IMR-90 (cell line): ENCODE data around the gene FGF3. TPM values are rescaled to one million over a fixed set of nuclear protein-coding genes. Genes with fewer than 3 reads are reported as not detected.

ENCODE experiments used
- ATAC-seq: fragments of 200-7000 bp; cut with Tn5 transposase; 2 replicates; pipeline ENCODE4 v1.9.1; 2020; ENCODE audit warnings: low read depth, mild to moderate bottlenecking, moderate library complexity
- BruUV-seq: library from RNA; stranded (reverse); fragments of 400-500 nt; replicated peaks from 2 replicates; lab custom pipeline; 2021; lab: Mats Ljungman, UMichigan
- CTCF ChIA-PET: fragments of 300-600 bp; formaldehyde crosslinking; extraction: SDS; loops from one replicate; lab custom pipeline; 2021; ENCODE audit warnings: antibody characterized with exemption; lab: Yijun Ruan, JAX
- POLR2A ChIA-PET: fragments of 300-600 bp; sonication (Branson Sonifier 250); formaldehyde crosslinking; loops from one replicate; lab custom pipeline; 2022; ENCODE audit warnings: antibody characterized with exemption; ENCODE audit not compliant: unreplicated experiment; lab: Charles Lee
- DNase-seq: peaks from one replicate; pipeline ENCODE4 v3.0.0; 2013
- H2AFZ ChIP-seq: replicated peaks from 2 replicates; pipeline ENCODE3; 2013; ENCODE audit warnings: low read length, mild to moderate bottlenecking; ENCODE audit not compliant: poor library complexity
- H2AK5ac ChIP-seq: 2 replicates; pipeline ENCODE4 v1.6.1; 2013; ENCODE audit warnings: low read depth, low read length, inconsistent platforms
- H2AK9ac ChIP-seq: replicated peaks from 2 replicates; pipeline ENCODE3; 2013; ENCODE audit warnings: mild to moderate bottlenecking, low read depth, low read length, moderate library complexity; ENCODE audit not compliant: poor library complexity
- H2BK120ac ChIP-seq: 2 replicates; pipeline ENCODE4 v1.6.1; 2013; ENCODE audit warnings: low read depth, low read length, inconsistent platforms
- H2BK15ac ChIP-seq: 3 replicates; pipeline ENCODE4 v1.6.1; 2013; ENCODE audit warnings: low read depth, low read length, inconsistent platforms
- H2BK20ac ChIP-seq: 2 replicates; pipeline ENCODE4 v1.6.1; 2013; ENCODE audit warnings: low read depth, mild to moderate bottlenecking, inconsistent platforms, low read length, moderate library complexity
- H2BK5ac ChIP-seq: 2 replicates; pipeline ENCODE4 v1.6.1; 2013; ENCODE audit warnings: mild to moderate bottlenecking, low read depth, low read length, inconsistent platforms; ENCODE audit not compliant: poor library complexity, severe bottlenecking
- H3K14ac ChIP-seq: replicated peaks from 2 replicates; pipeline ENCODE4 v1.6.1; 2013; ENCODE audit warnings: low read depth, low read length, inconsistent platforms
- H3K18ac ChIP-seq: 2 replicates; pipeline ENCODE4 v1.6.1; 2013; ENCODE audit warnings: low read depth, low read length, control low read depth
- H3K23ac ChIP-seq: 2 replicates; pipeline ENCODE4 v1.6.1; 2013; ENCODE audit warnings: low read depth, low read length, inconsistent platforms
- H3K27ac ChIP-seq: 2 replicates; pipeline ENCODE4 v1.5.1; 2013; ENCODE audit warnings: mild to moderate bottlenecking, control low read depth, low read length; ENCODE audit not compliant: insufficient read depth
- H3K27me3 ChIP-seq: 2 replicates; pipeline ENCODE4 v1.6.1; 2013; ENCODE audit warnings: low read length; ENCODE audit not compliant: control insufficient read depth, insufficient read depth
- H3K36me3 ChIP-seq: 2 replicates; pipeline ENCODE4 v1.6.1; 2013; ENCODE audit warnings: low read length, mixed read lengths; ENCODE audit not compliant: control insufficient read depth, insufficient read depth
- H3K4ac ChIP-seq: 2 replicates; pipeline ENCODE4 v1.6.1; 2013; ENCODE audit warnings: low read depth, low read length, inconsistent platforms
- H3K4me1 ChIP-seq: 2 replicates; pipeline ENCODE4 v1.6.1; 2013; ENCODE audit warnings: low read length, mixed read lengths; ENCODE audit not compliant: control insufficient read depth, insufficient read depth
- H3K4me2 ChIP-seq: 2 replicates; pipeline ENCODE4 v1.6.1; 2013; ENCODE audit warnings: low read depth, mild to moderate bottlenecking, control low read depth, low read length, moderate library complexity
- H3K4me3 ChIP-seq: 2 replicates; pipeline ENCODE4 v1.5.1; 2013; ENCODE audit warnings: low read depth, mild to moderate bottlenecking, control low read depth, low read length, moderate library complexity; ENCODE audit not compliant: insufficient read depth
- H3K56ac ChIP-seq: 2 replicates; pipeline ENCODE4 v1.6.1; 2013; ENCODE audit warnings: low read length, inconsistent platforms; ENCODE audit not compliant: insufficient read depth; ENCODE audit errors: extremely low read depth
- H3K79me1 ChIP-seq, 2 experiments: 2 replicates each; pipeline ENCODE4 v1.6.1; 2013; ENCODE audit warnings: low read length in 2 of 2, inconsistent platforms in 1 of 2, low read depth in 1 of 2
- H3K9ac ChIP-seq: 2 replicates; pipeline ENCODE4 v1.6.1; 2013; ENCODE audit warnings: low read depth, low read length, control low read depth
- H3K9me1 ChIP-seq: 2 replicates; pipeline ENCODE4 v1.6.1; 2013; ENCODE audit warnings: low read length, inconsistent platforms; ENCODE audit not compliant: insufficient read depth
- H3K9me3 ChIP-seq: 2 replicates; pipeline ENCODE4 v1.6.1; 2013; ENCODE audit warnings: low read length; ENCODE audit not compliant: control insufficient read depth, insufficient read depth
- H4K20me1 ChIP-seq: 2 replicates; pipeline ENCODE4 v1.6.1; 2013; ENCODE audit warnings: low read length, inconsistent platforms; ENCODE audit not compliant: insufficient read depth
- H4K5ac ChIP-seq: 2 replicates; pipeline ENCODE4 v1.6.1; 2013; ENCODE audit warnings: mild to moderate bottlenecking, low read depth, low read length, control low read depth
- H4K8ac ChIP-seq, 2 experiments: 2 replicates each; pipeline ENCODE4 v1.6.1; 2013; ENCODE audit warnings: low read depth in 2 of 2, low read length in 2 of 2, control low read depth in 1 of 2, inconsistent platforms in 1 of 2
- H4K91ac ChIP-seq: 2 replicates; pipeline ENCODE4 v1.6.1; 2013; ENCODE audit warnings: low read depth, low read length, inconsistent platforms; ENCODE audit not compliant: insufficient read depth
- CEBPB ChIP-seq: IDR thresholded peaks from 2 replicates; pipeline ENCODE4 v1.6.1; 2012; ENCODE audit warnings: low read depth, low read length, improper control_type of control experiment
- CHD1 ChIP-seq: IDR thresholded peaks from 2 replicates; pipeline ENCODE4 v1.6.1; 2012; ENCODE audit warnings: low read depth, low read length, improper control_type of control experiment
- ELK1 ChIP-seq: fragments of 150-350 bp; IDR thresholded peaks from 2 replicates; pipeline ENCODE4 v1.6.1; 2016; ENCODE audit warnings: low read depth, mild to moderate bottlenecking, low read length, moderate library complexity, borderline replicate concordance
- MAZ ChIP-seq: IDR thresholded peaks from 2 replicates; pipeline ENCODE4 v1.6.1; 2012; ENCODE audit warnings: low read depth, mild to moderate bottlenecking, low read length, improper control_type of control experiment, moderate library complexity, borderline replicate concordance
- MXI1 ChIP-seq: IDR thresholded peaks from 2 replicates; pipeline ENCODE4 v1.6.1; 2012; ENCODE audit warnings: low read depth, mild to moderate bottlenecking, low read length, moderate library complexity, borderline replicate concordance
- NFE2L2 ChIP-seq: fragments of 150-350 bp; IDR thresholded peaks from 2 replicates; pipeline ENCODE4 v1.6.1; 2016; ENCODE audit warnings: low read depth, mild to moderate bottlenecking, low read length
- POLR2A ChIP-seq: IDR thresholded peaks from 2 replicates; pipeline ENCODE4 v1.6.1; 2012; ENCODE audit warnings: mild to moderate bottlenecking, low read depth, low read length
- RAD21 ChIP-seq: IDR thresholded peaks from 2 replicates; pipeline ENCODE4 v1.6.1; 2012; ENCODE audit warnings: low read length, improper control_type of control experiment
- RCOR1 ChIP-seq: IDR thresholded peaks from 2 replicates; pipeline ENCODE4 v1.6.1; 2012; ENCODE audit warnings: mild to moderate bottlenecking, low read length, improper control_type of control experiment; ENCODE audit not compliant: insufficient replicate concordance
- RFX5 ChIP-seq: IDR thresholded peaks from 2 replicates; pipeline ENCODE4 v1.8.0; 2012; ENCODE audit warnings: low read depth, mild to moderate bottlenecking, low read length, moderate library complexity
- WGBS, 2 experiments: methylation state at CpG; one replicate each; pipeline versions ENCODE4 v1.1.5 to v1.1.7; 2013; ENCODE audit warnings: missing lambda C conversion rate in 2 of 2; ENCODE audit not compliant: insufficient read length in 1 of 2; ENCODE audit errors: extremely low coverage in 2 of 2; 5-methylcytosine and 5-hydroxymethylcytosine counted together
- dilution Hi-C: fragments of 300-500 bp; cut with HindIII; formaldehyde crosslinking; loops from one replicate; pipeline ENCODE4 v1.14.3; 2018; ENCODE audit warnings: low sequenced_read_pairs; ENCODE audit not compliant: unreplicated experiment
- in situ Hi-C: fragments of 300-500 bp; cut with MboI; formaldehyde crosslinking; loops from 3 replicates; pipeline ENCODE4 v1.14.3; 2019; ENCODE audit warnings: low sequenced_read_pairs, inconsistent platforms, mixed read lengths
- intact Hi-C: fragments of 100-400 bp; cut with micrococcal nuclease; formaldehyde crosslinking; loops from 2 replicates; pipeline ENCODE4 v1.10.0; 2022
- polyA plus RNA-seq, 3 experiments: library from polyadenylated mRNA; depleted of rRNA; stranded (reverse); fragments of >200 nt; gene quantifications; 2 replicates each; pipeline ENCODE4 v1.2.3, GENCODE V29; 2012; ENCODE audit warnings: low replicate concordance in 1 of 3
- total RNA-seq: library from RNA; depleted of rRNA; stranded (reverse); fragments of >200 nt; gene quantifications from 2 replicates; pipeline ENCODE4 v1.2.3, GENCODE V29; 2012

FGF3 gene
- total and polyA plus RNA-seq, 2 of the 4 experiments (the other 2 are of a cell fraction) = not detected

GRCh38 chr11:69828971-69829344, 9.7 kb upstream of the FGF3 start:
- H2BK5ac ChIP-seq = no peak overlapping the region
- no peak overlapping the region for H2AFZ ChIP-seq
- ATAC-seq (no peak), DNase-seq (no peak)
- CTCF ChIA-PET = no interaction called here
- intact Hi-C loops = no loop called here
- TF ChIP-seq NFE2L2 (no peak), RFX5 (no peak), ELK1 (no peak), MXI1 (no peak), CEBPB (no peak), CHD1 (no peak), POLR2A (no peak), RCOR1 (no peak), MAZ (no peak), RAD21 (no peak)
- no peak overlapping the region for H4K5ac ChIP-seq
- H3K79me1 ChIP-seq = no peaks in the 10 kb centered on the region
- POLR2A ChIA-PET = no interaction called here
- no peaks in the 10 kb centered on the region for H3K36me3 ChIP-seq
- BruUV-seq = no TSS peak
- in situ Hi-C loops = no loop called here
- H4K91ac ChIP-seq = no peak overlapping the region
- no peak overlapping the region for H3K18ac ChIP-seq
- WGBS, 2 experiments = 73% methylated on average over 5 of the region's 6 CpGs; no CpG with 5 or more reads in 1 of the 2 experiments
- H3K9ac ChIP-seq = no peak overlapping the region
- peaks cover 7% of the 10 kb centered on the region for H3K9me3 ChIP-seq
- H3K4me3 ChIP-seq = no peak overlapping the region
- no peak overlapping the region for H2BK120ac ChIP-seq
- H3K23ac ChIP-seq = no peak overlapping the region
- no peak overlapping the region for H2BK20ac ChIP-seq
- no peak overlapping the region for H3K4me2 ChIP-seq
- no peak overlapping the region for H4K8ac ChIP-seq
- dilution Hi-C loops = no loop called here
- no peak overlapping the region for H2AK5ac ChIP-seq
- no peaks in the 10 kb centered on the region for H4K20me1 ChIP-seq
- no peak overlapping the region for H3K56ac ChIP-seq
- no peaks in the 10 kb centered on the region for H3K4me1 ChIP-seq
- no peak overlapping the region for H3K27ac ChIP-seq
- no peaks in the 10 kb centered on the region for H3K9me1 ChIP-seq
- no peak overlapping the region for H2AK9ac ChIP-seq
- H2BK15ac ChIP-seq = no peak overlapping the region
- H3K27me3 ChIP-seq = peaks cover 66% of the 10 kb centered on the region
- no peak overlapping the region for H3K14ac ChIP-seq
- no peak overlapping the region for H3K4ac ChIP-seq
